Duodenal mucosa (tissue), 2 donors: Measurements from ENCODE around the gene ARHGAP8.

ENCODE experiments used
- H3K27ac ChIP-seq: one replicate; pipeline ENCODE4 v1.7.0; 2013; ENCODE audit warnings: low read depth, low read length
- H3K27me3 ChIP-seq, 2 donors: one replicate each; pipeline ENCODE4 v1.7.0; 2013; ENCODE audit warnings: low read length in 2 of 2, control low read depth in 1 of 2; ENCODE audit not compliant: insufficient read depth in 2 of 2, control insufficient read depth in 1 of 2
- H3K36me3 ChIP-seq, 2 donors: one replicate each; pipeline ENCODE4 v1.7.0; 2013; ENCODE audit warnings: low read length in 2 of 2, control low read depth in 1 of 2; ENCODE audit not compliant: insufficient read depth in 2 of 2, control insufficient read depth in 1 of 2
- H3K4me1 ChIP-seq, 2 donors: one replicate each; pipeline ENCODE4 v1.7.0; 2013; ENCODE audit warnings: low read length in 2 of 2, control low read depth in 1 of 2; ENCODE audit not compliant: insufficient read depth in 2 of 2, control insufficient read depth in 1 of 2
- H3K4me3 ChIP-seq, 2 donors: one replicate each; pipeline ENCODE4 v1.7.0; 2013; ENCODE audit warnings: low read length in 2 of 2, low read depth in 1 of 2
- H3K9ac ChIP-seq, 2 donors: one replicate each; pipeline ENCODE4 v1.7.0; 2013; ENCODE audit warnings: low read length in 2 of 2, low read depth in 1 of 2
- H3K9me3 ChIP-seq, 2 donors: one replicate each; pipeline ENCODE4 v1.7.0; 2013; ENCODE audit warnings: low read length in 2 of 2, control low read depth in 1 of 2; ENCODE audit not compliant: control insufficient read depth in 1 of 2

Gene ARHGAP8

DNA sequence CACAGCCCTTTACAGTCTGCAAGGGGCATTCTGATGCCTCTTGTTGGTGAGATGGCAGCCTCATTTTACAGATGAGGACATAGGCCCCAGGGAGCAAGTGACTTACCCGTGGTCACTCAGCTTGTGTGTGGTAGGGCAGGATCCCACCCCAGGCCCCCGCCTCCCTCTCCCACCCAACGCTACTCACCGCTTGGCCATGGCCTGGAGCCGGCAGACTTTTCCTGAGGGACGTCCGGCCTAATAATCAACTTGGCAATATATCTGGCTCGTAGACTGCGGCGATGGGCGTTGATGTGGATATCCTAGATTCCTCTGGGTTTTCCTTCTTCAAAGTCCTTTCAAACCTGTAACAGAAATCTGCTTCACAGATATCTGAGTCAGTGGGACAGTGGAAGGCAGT is 57.1 kb downstream of the ARHGAP8 start:
- Histone ChIP-seq H3K9me3 (no peaks in the 10 kb centered on the region), H3K4me3 (no peak overlapping the region), H3K9ac (no peak overlapping the region), H3K36me3 (no peaks in the 10 kb centered on the region), H3K27ac (no peak overlapping the region), H3K27me3 (no peaks in the 10 kb centered on the region), H3K4me1 (no peaks in the 10 kb centered on the region)

- H3K4me1 ChIP-seq = no peaks in the 10 kb centered on the region
- no peaks in the 10 kb centered on the region for H3K27me3 ChIP-seq
- H3K9ac ChIP-seq = no peak overlapping the region
- no peaks in the 10 kb centered on the region for H3K36me3 ChIP-seq
- no peaks in the 10 kb centered on the region for H3K9me3 ChIP-seq
- H3K4me3 ChIP-seq = no peak overlapping the region
- H3K27ac ChIP-seq = no peak overlapping the region
Observed at GRCh38 chr22:44811141-44811540, 58.8 kb downstream of the ARHGAP8 start.

GRCh38 chr22:44813416-44813815 is 61.0 kb downstream of the ARHGAP8 start:
- no peak overlapping the region for H3K9ac ChIP-seq
- H3K9me3 ChIP-seq = no peaks in the 10 kb centered on the region
- H3K27ac ChIP-seq = no peak overlapping the region
- no peaks in the 10 kb centered on the region for H3K36me3 ChIP-seq
- no peaks in the 10 kb centered on the region for H3K27me3 ChIP-seq
- H3K4me3 ChIP-seq = no peak overlapping the region
- H3K4me1 ChIP-seq = no peaks in the 10 kb centered on the region

- Histone ChIP-seq H3K27ac (no peak overlapping the region), H3K4me3 (no peak overlapping the region), H3K27me3 (no peaks in the 10 kb centered on the region), H3K36me3 (peaks cover 0 to 4% of the 10 kb centered on the region in 2 donors), H3K9me3 (no peaks in the 10 kb centered on the region), H3K9ac (no peak overlapping the region), H3K4me1 (no peaks in the 10 kb centered on the region)
Observed at GRCh38 chr22:44814266-44815098, 62.1 kb downstream of the ARHGAP8 start.

DNA sequence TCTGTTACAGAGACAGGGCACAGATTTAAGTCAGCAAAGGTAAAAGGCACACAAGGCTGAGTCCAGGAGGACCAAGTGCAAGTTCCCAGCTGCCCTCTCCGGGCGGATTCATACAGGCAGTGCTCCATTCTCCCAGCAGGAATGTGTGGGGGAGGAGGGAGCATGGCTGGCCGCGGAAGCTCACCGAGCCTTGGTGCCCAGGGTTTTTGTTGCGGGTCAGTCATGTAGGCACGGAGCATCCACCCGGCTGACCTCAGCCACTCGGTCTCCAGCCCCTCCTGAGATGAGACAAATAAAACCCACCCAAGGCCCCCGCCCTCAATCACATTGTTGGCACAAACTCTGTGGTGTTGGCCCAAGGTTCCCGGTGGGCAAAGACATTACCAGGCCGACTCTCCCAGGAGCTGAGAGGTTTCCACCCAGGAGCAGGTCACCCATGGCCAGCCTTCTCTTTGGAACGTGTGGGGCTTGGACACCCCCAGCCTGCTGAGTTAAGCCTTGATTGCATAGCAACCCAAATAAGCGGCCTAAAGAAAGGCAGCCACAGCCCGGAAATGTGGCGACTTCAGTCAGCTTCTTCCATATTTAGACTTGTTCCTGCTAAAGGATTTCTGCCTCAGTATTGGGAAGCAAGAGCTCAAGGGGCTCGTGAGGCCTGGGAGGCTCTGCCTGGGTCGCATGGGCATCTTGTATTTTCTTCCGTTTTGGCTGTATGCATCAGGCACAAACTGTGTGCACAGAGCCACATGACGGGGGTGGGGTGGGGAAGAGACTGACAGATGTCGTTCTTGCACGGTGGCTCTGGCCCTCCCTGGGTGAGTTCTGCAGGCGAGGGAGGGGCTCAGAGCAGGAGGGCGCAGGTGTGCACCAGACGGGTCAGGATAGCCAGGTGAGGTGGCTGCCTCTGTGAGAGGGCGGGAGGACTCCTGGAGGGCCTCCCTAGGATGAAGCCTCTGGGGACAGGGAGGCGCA is 63.0 kb downstream of the ARHGAP8 start:
- H3K4me3 ChIP-seq = no peak overlapping the region
- H3K27ac ChIP-seq = no peak overlapping the region
- H3K4me1 ChIP-seq = no peaks in the 10 kb centered on the region
- no peak overlapping the region for H3K9ac ChIP-seq
- H3K36me3 ChIP-seq = peaks cover 0 to 4% of the 10 kb centered on the region in 2 donors
- no peaks in the 10 kb centered on the region for H3K9me3 ChIP-seq
- no peaks in the 10 kb centered on the region for H3K27me3 ChIP-seq

- H3K4me3 ChIP-seq = no peak overlapping the region
- H3K9me3 ChIP-seq = no peaks in the 10 kb centered on the region
- no peaks in the 10 kb centered on the region for H3K4me1 ChIP-seq
- H3K27me3 ChIP-seq = no peaks in the 10 kb centered on the region
- H3K27ac ChIP-seq = no peak overlapping the region
- no peak overlapping the region for H3K9ac ChIP-seq
- peaks cover 0 to 4% of the 10 kb centered on the region in 2 donors for H3K36me3 ChIP-seq
Observed at GRCh38 chr22:44816141-44816540, 63.8 kb downstream of the ARHGAP8 start.

GRCh38 chr22:44818727-44819126 is 66.4 kb downstream of the ARHGAP8 start:
- Histone ChIP-seq H3K4me1 (no peaks in the 10 kb centered on the region), H3K9me3 (no peaks in the 10 kb centered on the region), H3K27me3 (no peaks in the 10 kb centered on the region), H3K27ac (no peak overlapping the region), H3K36me3 (peaks cover 0 to 14% of the 10 kb centered on the region in 2 donors), H3K4me3 (no peak overlapping the region), H3K9ac (no peak overlapping the region)

DNA sequence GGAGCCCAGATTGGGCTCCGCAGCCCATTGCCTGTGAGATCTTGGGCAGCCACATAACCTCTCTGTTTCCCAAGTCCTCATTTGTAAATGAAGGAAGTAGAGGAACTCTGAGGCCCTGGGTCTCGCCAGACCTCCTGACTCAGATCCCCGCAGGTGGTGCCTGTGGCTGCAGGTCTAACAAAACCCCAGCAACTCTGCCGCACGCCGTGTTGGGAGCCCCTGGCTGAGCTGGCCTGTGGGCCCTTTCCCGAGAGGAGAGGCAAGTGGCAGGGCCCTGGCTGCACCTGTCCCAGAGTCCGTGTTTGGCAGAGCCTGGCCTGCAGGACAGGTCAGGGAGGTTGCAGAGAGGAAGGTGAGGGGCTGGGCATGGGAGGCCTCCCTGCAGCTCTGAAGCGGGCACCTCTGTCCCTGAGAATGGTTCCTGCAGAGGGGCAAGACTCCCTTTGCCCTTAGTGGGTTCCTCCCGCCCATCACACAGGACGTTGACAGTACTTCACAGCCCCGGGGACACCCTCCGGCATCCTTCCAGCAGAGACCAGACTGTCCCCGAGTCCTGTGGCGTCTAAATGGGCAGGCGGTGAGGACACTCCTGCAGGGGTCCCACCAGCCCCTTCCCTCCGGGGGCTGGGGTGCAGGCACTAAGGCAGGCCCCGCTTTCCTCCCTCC is 67.7 kb downstream of the ARHGAP8 start:
- Histone ChIP-seq H3K27ac (no peak overlapping the region), H3K36me3 (peaks cover 0 to 14% of the 10 kb centered on the region in 2 donors), H3K9ac (no peak overlapping the region), H3K9me3 (no peaks in the 10 kb centered on the region), H3K27me3 (no peaks in the 10 kb centered on the region), H3K4me3 (no peak overlapping the region), H3K4me1 (no peaks in the 10 kb centered on the region)

DNA sequence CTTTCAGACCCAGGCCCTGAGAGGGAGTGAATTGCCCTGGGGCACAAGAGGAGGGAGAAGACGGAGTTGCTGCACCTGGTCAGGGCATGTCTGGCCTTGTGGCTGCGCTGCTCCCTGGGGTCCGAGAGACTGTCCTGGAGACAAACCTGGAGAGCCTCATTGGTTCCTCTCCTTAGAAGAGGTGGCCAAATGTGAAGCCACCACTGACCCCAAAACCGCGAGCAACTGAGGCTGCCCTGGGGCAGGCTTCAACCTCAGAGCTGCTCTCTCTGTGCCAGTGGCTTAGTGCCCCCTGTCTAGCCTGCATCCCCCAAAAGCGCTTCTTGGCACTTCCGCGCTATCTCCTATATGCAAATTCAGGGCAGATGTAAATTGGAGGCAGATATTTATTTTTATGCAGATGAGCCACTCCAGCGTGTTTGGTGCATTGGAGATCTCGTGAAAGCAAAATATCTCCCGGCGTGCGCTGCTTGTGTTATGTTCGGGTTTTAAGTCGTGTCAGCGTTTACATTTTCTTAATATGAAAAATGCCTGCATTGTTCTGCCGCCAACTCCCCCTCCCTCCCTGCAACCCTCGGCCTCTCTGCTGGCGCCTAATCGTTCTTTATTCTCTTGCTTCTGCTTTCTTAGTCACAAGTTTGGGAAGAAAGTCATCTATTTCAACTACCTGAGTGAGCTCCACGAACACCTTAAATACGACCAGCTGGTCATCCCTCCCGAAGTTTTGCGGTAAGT is 69.5 kb downstream of the ARHGAP8 start:
- Histone ChIP-seq H3K27me3 (no peaks in the 10 kb centered on the region), H3K27ac (no peak overlapping the region), H3K9me3 (no peaks in the 10 kb centered on the region), H3K9ac (no peak overlapping the region), H3K36me3 (peaks cover 0 to 14% of the 10 kb centered on the region in 2 donors), H3K4me3 (no peak overlapping the region), H3K4me1 (no peaks in the 10 kb centered on the region)
